B cell (primary cell): ENCODE measurements around the gene ARHGAP20. TPM values are rescaled to one million over a fixed set of nuclear protein-coding genes. Genes with fewer than 3 reads are reported as not detected.

Source experiments
- ATAC-seq: fragments of 200-7000 bp; cut with Tn5 transposase; one replicate; pipeline ENCODE4 v1.10.0; 2021; ENCODE audit warnings: low read depth, mild to moderate bottlenecking, moderate number of reproducible peaks, moderate library complexity
- CTCF ChIA-PET: fragments of 350-600 bp; sonication (Branson Sonifier 250); formaldehyde crosslinking; loops from one replicate; lab custom pipeline; 2021; ENCODE audit warnings: antibody characterized with exemption, inconsistent platforms; lab: Charles Lee
- POLR2A ChIA-PET: fragments of 350-600 bp; sonication (Branson Sonifier 250); formaldehyde crosslinking; loops from one replicate; lab custom pipeline; 2021; ENCODE audit warnings: antibody characterized with exemption; lab: Charles Lee
- DNase-seq: peaks from one replicate; pipeline ENCODE4 v3.0.0; 2013
- H2AFZ ChIP-seq: 2 replicates; pipeline ENCODE4 v1.6.1; 2012; ENCODE audit warnings: mild to moderate bottlenecking, low read depth, low read length; ENCODE audit not compliant: insufficient read depth, poor library complexity, severe bottlenecking
- H3K27ac ChIP-seq, 2 donors: 1 replicate in 1 of 2; 2 replicates in 1 of 2; pipeline ENCODE4 v1.5.1; 2012 to 2013; ENCODE audit warnings: low read length in 2 of 2, mild to moderate bottlenecking in 2 of 2, moderate library complexity in 1 of 2
- H3K27me3 ChIP-seq, 4 experiments: fragments of 200-600 bp in 1 of 4; sonication (generic) in 1 of 4; replicated peaks in 1 of 4; 1 replicate in 2 of 4; 2 replicates in 2 of 4; pipeline versions ENCODE4 v1.6.1 to v1.7.0; 2013 to 2016; ENCODE audit warnings: low read length in 3 of 4, mild to moderate bottlenecking in 2 of 4, mixed read lengths in 1 of 4, moderate library complexity in 1 of 4; ENCODE audit not compliant: insufficient read depth in 4 of 4, control insufficient read depth in 3 of 4; ENCODE audit errors: control extremely low read depth in 1 of 4
- H3K36me3 ChIP-seq, 2 experiments: replicated peaks in 1 of 2; 1 replicate in 1 of 2; 2 replicates in 1 of 2; pipeline versions ENCODE4 v1.6.1 to v1.7.1; 2013; ENCODE audit warnings: low read length in 1 of 2; ENCODE audit not compliant: insufficient read depth in 2 of 2, control insufficient read depth in 1 of 2; ENCODE audit errors: control extremely low read depth in 1 of 2, extremely low read depth in 1 of 2
- H3K4me1 ChIP-seq, 2 donors: fragments of 200-600 bp in 1 of 2; sonication (generic) in 1 of 2; 1 replicate in 1 of 2; 2 replicates in 1 of 2; pipeline versions ENCODE4 v1.5.1 to v1.6.1; 2013 to 2017; ENCODE audit warnings: low read length in 2 of 2; ENCODE audit not compliant: control insufficient read depth in 2 of 2, insufficient read depth in 2 of 2
- H3K4me2 ChIP-seq: replicated peaks from 2 replicates; pipeline ENCODE3; 2012; ENCODE audit warnings: mild to moderate bottlenecking, low read depth, low read length; ENCODE audit not compliant: poor library complexity, severe bottlenecking
- H3K4me3 ChIP-seq, 5 experiments: fragments of 200-600 bp in 1 of 5; sonication (generic) in 1 of 5; 1 replicate in 3 of 5; 2 replicates in 2 of 5; pipeline versions ENCODE4 v1.5.1 to v1.7.0; 2011 to 2016; ENCODE audit warnings: low read length in 4 of 5, mild to moderate bottlenecking in 4 of 5, low read depth in 2 of 5, control low read depth in 1 of 5, moderate library complexity in 1 of 5; ENCODE audit not compliant: insufficient read depth in 1 of 5; ENCODE audit errors: control extremely low read depth in 1 of 5, extremely low read depth in 1 of 5
- H3K79me2 ChIP-seq: fragments of 200-600 bp; sonication (generic); one replicate; pipeline ENCODE4 v1.6.0; 2016; ENCODE audit warnings: low read length; ENCODE audit not compliant: control insufficient read depth, insufficient read depth
- H3K9ac ChIP-seq: fragments of 200-600 bp; sonication (generic); 2 replicates; pipeline ENCODE4 v1.6.1; 2017; ENCODE audit warnings: mild to moderate bottlenecking, low read length, moderate library complexity
- H3K9me3 ChIP-seq, 3 donors: one replicate each; pipeline versions ENCODE4 v1.6.1 to v1.7.1; 2013; ENCODE audit warnings: low read length in 2 of 3; ENCODE audit not compliant: control insufficient read depth in 2 of 3, insufficient read depth in 1 of 3; ENCODE audit errors: control extremely low read depth in 1 of 3
- H4K20me1 ChIP-seq: 2 replicates; pipeline ENCODE4 v1.6.0; 2012; ENCODE audit warnings: mild to moderate bottlenecking, low read length; ENCODE audit not compliant: insufficient read depth, control insufficient read depth, poor library complexity, severe bottlenecking
- H3K27ac Mint-ChIP-seq: one replicate; pipeline ENCODE4 v1.8.0; 2021; ENCODE audit warnings: mixed read lengths
- H3K27me3 Mint-ChIP-seq: one replicate; pipeline ENCODE4 v1.8.0; 2021; ENCODE audit warnings: mixed read lengths
- H3K4me1 Mint-ChIP-seq: one replicate; pipeline ENCODE4 v1.8.0; 2021; ENCODE audit warnings: mixed read lengths
- H3K4me3 Mint-ChIP-seq: one replicate; pipeline ENCODE4 v1.8.0; 2021; ENCODE audit warnings: mixed read lengths
- H3K9me3 Mint-ChIP-seq: one replicate; pipeline ENCODE4 v1.8.0; 2022; ENCODE audit warnings: mixed read lengths; ENCODE audit not compliant: insufficient read depth
- EZH2 ChIP-seq: IDR thresholded peaks from 2 replicates; pipeline ENCODE4 v1.6.1; 2012; ENCODE audit warnings: borderline replicate concordance, low read depth, mild to moderate bottlenecking, moderate library complexity, low read length; ENCODE audit not compliant: insufficient read depth, poor library complexity, severe bottlenecking
- WGBS: methylation state at CpG from one replicate; pipeline ENCODE4 v1.1.5; 2013; ENCODE audit warnings: missing lambda C conversion rate; ENCODE audit not compliant: insufficient coverage; 5-methylcytosine and 5-hydroxymethylcytosine counted together
- intact Hi-C: fragments of 100-400 bp; cut with micrococcal nuclease; formaldehyde crosslinking; loops from one replicate; pipeline ENCODE4 v1.10.0; 2022
- polyA plus RNA-seq: library from polyadenylated mRNA; depleted of rRNA; stranded (reverse); fragments of >200 nt; gene quantifications from 2 replicates; pipeline ENCODE4 v1.2.3, GENCODE V29; 2012
- total RNA-seq, 2 donors: library from RNA; stranded (reverse); fragments of 120-200 nt in 1 of 2; gene quantifications; 1 replicate in 1 of 2; 2 replicates in 1 of 2; pipeline versions ENCODE4 v1.2.3 to v1.2.4, GENCODE V29; 2013 to 2022
- TF ChIP-seq, protein P1 (sequence below): fragments of 200-600 bp; IDR thresholded peaks from one replicate; pipeline ENCODE4 v1.8.0; 2022; ENCODE audit warnings: antibody characterized with exemption, mild to moderate bottlenecking

The ARHGAP20 gene
- total and polyA plus RNA-seq, 2 donors (not counting 1 experiment from before 2014, with no cell fraction given) = 0.54 to 0.91 TPM

DNA sequence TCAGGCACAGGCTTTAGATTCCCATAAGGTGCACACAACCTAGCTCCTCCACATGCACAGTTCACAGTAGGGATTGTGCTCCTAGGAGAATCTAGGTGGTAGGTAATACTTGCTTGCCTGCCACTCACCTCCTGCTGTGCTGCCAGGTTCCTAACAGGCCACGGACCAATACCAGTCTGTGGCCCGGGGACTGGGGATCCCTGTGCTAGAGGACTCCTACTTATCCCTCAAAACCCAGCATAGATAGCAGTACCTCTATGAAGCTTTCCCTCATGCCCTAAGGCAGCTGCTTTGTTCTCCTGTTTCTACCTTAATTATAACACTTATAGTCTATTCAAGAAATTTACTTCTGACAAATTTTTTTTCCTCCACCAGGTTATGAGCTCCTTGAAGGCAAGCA, 36.7 kb downstream of the ARHGAP20 start:
- Histone ChIP-seq H3K4me3 (no peak overlapping the region), H3K9me3 (peaks cover 0 to 1% (median 0%) of the 10 kb centered on the region in 3 donors), H3K4me1 (no peaks in the 10 kb centered on the region), H3K27ac (no peak overlapping the region), H4K20me1 (no peaks in the 10 kb centered on the region), H2AFZ (no peak overlapping the region), H3K27me3 (no peaks in the 10 kb centered on the region), H3K9ac (no peak overlapping the region), H3K36me3 (no peaks in the 10 kb centered on the region), H3K79me2 (no peaks in the 10 kb centered on the region), H3K4me2 (no peak overlapping the region)
- intact Hi-C loops = no loop called here
- Mint-ChIP-seq H3K27me3 (peaks cover 9% of the 10 kb centered on the region), H3K4me1 (no peaks in the 10 kb centered on the region), H3K27ac (no peak overlapping the region), H3K4me3 (no peak overlapping the region), H3K9me3 (peaks cover 4% of the 10 kb centered on the region)
- ChIA-PET POLR2A (no interaction called here), CTCF (no interaction called here)
- DNase-seq (no peak), ATAC-seq (no peak)
- 90% methylated on average over 2 of the region's 2 CpGs for WGBS
- TF ChIP-seq, protein P1, sequence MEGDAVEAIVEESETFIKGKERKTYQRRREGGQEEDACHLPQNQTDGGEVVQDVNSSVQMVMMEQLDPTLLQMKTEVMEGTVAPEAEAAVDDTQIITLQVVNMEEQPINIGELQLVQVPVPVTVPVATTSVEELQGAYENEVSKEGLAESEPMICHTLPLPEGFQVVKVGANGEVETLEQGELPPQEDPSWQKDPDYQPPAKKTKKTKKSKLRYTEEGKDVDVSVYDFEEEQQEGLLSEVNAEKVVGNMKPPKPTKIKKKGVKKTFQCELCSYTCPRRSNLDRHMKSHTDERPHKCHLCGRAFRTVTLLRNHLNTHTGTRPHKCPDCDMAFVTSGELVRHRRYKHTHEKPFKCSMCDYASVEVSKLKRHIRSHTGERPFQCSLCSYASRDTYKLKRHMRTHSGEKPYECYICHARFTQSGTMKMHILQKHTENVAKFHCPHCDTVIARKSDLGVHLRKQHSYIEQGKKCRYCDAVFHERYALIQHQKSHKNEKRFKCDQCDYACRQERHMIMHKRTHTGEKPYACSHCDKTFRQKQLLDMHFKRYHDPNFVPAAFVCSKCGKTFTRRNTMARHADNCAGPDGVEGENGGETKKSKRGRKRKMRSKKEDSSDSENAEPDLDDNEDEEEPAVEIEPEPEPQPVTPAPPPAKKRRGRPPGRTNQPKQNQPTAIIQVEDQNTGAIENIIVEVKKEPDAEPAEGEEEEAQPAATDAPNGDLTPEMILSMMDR = no peak
- no peak for TF ChIP-seq EZH2

DNA sequence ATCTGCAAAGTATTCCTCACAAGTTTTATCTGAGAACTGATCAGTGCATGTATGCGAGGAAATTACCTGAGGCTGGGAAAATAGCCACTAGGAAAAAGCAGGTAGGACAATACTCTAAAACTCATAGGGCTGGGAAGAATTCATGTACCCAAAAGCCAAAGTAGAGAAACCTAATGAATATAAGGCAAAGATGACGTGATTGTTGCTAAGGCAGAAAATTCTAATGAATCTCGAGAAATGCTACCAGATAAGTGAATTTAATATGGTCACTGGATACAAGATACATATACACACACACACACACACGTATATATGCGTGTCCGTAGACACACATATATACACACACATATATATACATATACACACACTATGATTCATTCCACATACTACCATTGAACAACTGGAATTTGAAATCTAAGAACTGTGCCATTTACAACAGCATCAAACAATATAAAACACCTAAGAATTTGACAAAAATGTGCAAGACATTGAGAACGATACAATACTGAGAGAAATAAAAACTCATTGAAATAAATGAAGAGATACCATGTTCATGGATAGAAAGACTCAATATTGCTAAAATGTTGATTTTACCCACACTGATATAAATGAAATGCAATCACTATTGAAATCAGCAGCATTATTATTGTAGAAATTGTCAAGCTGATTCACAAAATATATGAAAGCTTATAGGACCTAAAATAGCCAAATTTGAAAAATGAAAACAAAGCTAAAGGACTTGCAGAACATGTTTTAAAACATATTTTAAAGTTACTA, 46.4 kb downstream of the ARHGAP20 start:
- ChIA-PET CTCF (no interaction called here), POLR2A (no interaction called here)
- peaks cover 0 to 3% (median 0%) of the 10 kb centered on the region in 3 donors for H3K9me3 ChIP-seq
- H3K4me1 ChIP-seq = no peaks in the 10 kb centered on the region
- TF ChIP-seq, protein P1 = no peak
- no peak for TF ChIP-seq EZH2
- H3K4me1 Mint-ChIP-seq = no peaks in the 10 kb centered on the region
- intact Hi-C loops = no loop called here
- no peak overlapping the region for H3K9ac ChIP-seq
- H3K9me3 Mint-ChIP-seq = peaks cover 2% of the 10 kb centered on the region
- WGBS = 100% methylated on average over 1 of the region's 7 CpGs
- H2AFZ ChIP-seq = no peak overlapping the region
- no peak overlapping the region for H3K4me2 ChIP-seq
- no peaks in the 10 kb centered on the region for H3K79me2 ChIP-seq
- H3K4me3 ChIP-seq = no peak overlapping the region
- no peak for ATAC-seq
- peaks cover 11% of the 10 kb centered on the region for H3K27me3 Mint-ChIP-seq
- no peak for DNase-seq
- H3K36me3 ChIP-seq = no peaks in the 10 kb centered on the region
- no peaks in the 10 kb centered on the region for H4K20me1 ChIP-seq
- no peak overlapping the region for H3K4me3 Mint-ChIP-seq
- no peak overlapping the region for H3K27ac Mint-ChIP-seq
- H3K27ac ChIP-seq = no peak overlapping the region
- H3K27me3 ChIP-seq = no peaks in the 10 kb centered on the region
